H1 (cell line): Measurements from ENCODE around the gene WNT7A. TPM values are rescaled to one million over a fixed set of nuclear protein-coding genes. Genes with fewer than 3 reads are reported as not detected.

Experiments
- CTCF ChIA-PET: fragments of 300-600 bp; sonication (Branson Sonifier 250); formaldehyde crosslinking; loops from one replicate; lab custom pipeline; 2021; ENCODE audit not compliant: partially characterized antibody; lab: Charles Lee
- POLR2A ChIA-PET: fragments of 300-600 bp; sonication (Branson Sonifier 250); formaldehyde crosslinking; loops from one replicate; lab custom pipeline; 2021; ENCODE audit warnings: inconsistent platforms; ENCODE audit not compliant: partially characterized antibody; lab: Charles Lee
- DNase-seq, 2 experiments: peaks; one replicate each; pipeline versions ENCODE4 v3.0.0 to v3.0.0-alpha.2; 2010 to 2022; ENCODE audit warnings: low spot score in 2 of 2, low read depth in 1 of 2, mixed read lengths in 1 of 2
- FAIRE-seq: peaks from 2 replicates; lab custom pipeline; 2011; peaks lifted over from hg19 to GRCh38; lab: Jason Lieb, UNC
- H2AFZ ChIP-seq: 2 replicates; pipeline ENCODE4 v1.8.1; 2012; ENCODE audit warnings: low read length, inconsistent platforms
- H2AK5ac ChIP-seq: 2 replicates; pipeline ENCODE4 v1.6.1; 2013; ENCODE audit warnings: low read depth, low read length
- H2BK120ac ChIP-seq: replicated peaks from 2 replicates; pipeline ENCODE3; 2013; ENCODE audit warnings: low read depth, low read length, inconsistent platforms
- H2BK12ac ChIP-seq: 2 replicates; pipeline ENCODE4 v1.6.1; 2013; ENCODE audit warnings: low read depth, low read length
- H2BK15ac ChIP-seq: 2 replicates; pipeline ENCODE4 v1.6.1; 2013; ENCODE audit warnings: low read length
- H2BK20ac ChIP-seq: 2 replicates; pipeline ENCODE4 v1.6.1; 2013; ENCODE audit warnings: low read length
- H2BK5ac ChIP-seq: 2 replicates; pipeline ENCODE4 v1.6.1; 2013; ENCODE audit warnings: low read depth, low read length
- H3K14ac ChIP-seq: 2 replicates; pipeline ENCODE4 v1.6.1; 2013; ENCODE audit warnings: inconsistent platforms; ENCODE audit not compliant: insufficient read length
- H3K18ac ChIP-seq: 2 replicates; pipeline ENCODE4 v1.6.1; 2013; ENCODE audit warnings: low read length; ENCODE audit errors: extremely low read depth
- H3K23ac ChIP-seq: 2 replicates; pipeline ENCODE4 v1.6.1; 2013; ENCODE audit warnings: inconsistent platforms; ENCODE audit not compliant: insufficient read length
- H3K23me2 ChIP-seq: 2 replicates; pipeline ENCODE4 v1.6.1; 2013; ENCODE audit warnings: low read depth, low read length
- H3K27ac ChIP-seq: 2 replicates; pipeline ENCODE4 v1.6.1; 2011; ENCODE audit warnings: low read depth, low read length, inconsistent platforms
- H3K27me3 ChIP-seq, 4 experiments: replicated peaks in 1 of 4; 1 replicate in 1 of 4; 2 replicates in 3 of 4; pipeline versions ENCODE4 v1.6.1 to v1.8.1; 2011 to 2013; ENCODE audit warnings: low read length in 3 of 4, mild to moderate bottlenecking in 3 of 4, inconsistent platforms in 2 of 4, mixed read lengths in 2 of 4, moderate library complexity in 1 of 4; ENCODE audit not compliant: control insufficient read depth in 3 of 4, insufficient read depth in 3 of 4; ENCODE audit errors: extremely low read depth in 1 of 4
- H3K36me3 ChIP-seq, 4 experiments: 2 replicates each; pipeline versions ENCODE4 v1.6.1 to v1.8.1; 2011 to 2013; ENCODE audit warnings: mild to moderate bottlenecking in 4 of 4, low read length in 3 of 4, moderate library complexity in 2 of 4, control low read depth in 1 of 4, inconsistent platforms in 1 of 4; ENCODE audit not compliant: insufficient read depth in 4 of 4, control insufficient read depth in 2 of 4
- H3K4ac ChIP-seq: replicated peaks from 2 replicates; pipeline ENCODE3; 2013; ENCODE audit warnings: low read length, low read depth, mixed read lengths, inconsistent platforms; ENCODE audit not compliant: insufficient read length
- H3K4me1 ChIP-seq, 4 experiments: replicated peaks in 1 of 4; 1 replicate in 1 of 4; 2 replicates in 3 of 4; pipeline versions ENCODE4 v1.6.1 to v1.8.1; 2011 to 2013; ENCODE audit warnings: low read length in 3 of 4, inconsistent platforms in 2 of 4, mixed read lengths in 1 of 4; ENCODE audit not compliant: insufficient read depth in 4 of 4, control insufficient read depth in 3 of 4
- H3K4me2 ChIP-seq, 2 experiments: 2 replicates each; pipeline versions ENCODE4 v1.6.1 to v1.8.1; 2011 to 2013; ENCODE audit warnings: low read depth in 2 of 2, low read length in 2 of 2, control low read depth in 1 of 2, inconsistent platforms in 1 of 2, mild to moderate bottlenecking in 1 of 2; ENCODE audit not compliant: insufficient read depth in 1 of 2
- H3K4me3 ChIP-seq, 4 experiments: fragments of 200-600, 300-600 bp in 1 of 4; sonication (generic), shearing (Covaris generic), sonication (Bioruptor Twin) in 1 of 4; 2 replicates each; pipeline versions ENCODE4 v1.5.1 to v1.8.1; 2011 to 2016; ENCODE audit warnings: low read length in 4 of 4, low read depth in 3 of 4, control low read depth in 2 of 4, inconsistent platforms in 2 of 4, mild to moderate bottlenecking in 2 of 4, mixed read lengths in 1 of 4, moderate library complexity in 1 of 4; ENCODE audit not compliant: insufficient read depth in 2 of 4; ENCODE audit errors: extremely low read depth in 1 of 4
- H3K56ac ChIP-seq: replicated peaks from 2 replicates; pipeline ENCODE3; 2013; ENCODE audit warnings: low read depth, mild to moderate bottlenecking, mixed read lengths, low read length, inconsistent platforms; ENCODE audit not compliant: insufficient read length
- H3K79me1 ChIP-seq: 2 replicates; pipeline ENCODE4 v1.6.1; 2013; ENCODE audit warnings: low read depth, low read length, control low read depth
- H3K79me2 ChIP-seq, 2 experiments: 2 replicates each; pipeline versions ENCODE4 v1.6.1 to v1.8.1; 2012 to 2013; ENCODE audit warnings: low read length in 2 of 2, mild to moderate bottlenecking in 2 of 2, inconsistent platforms in 1 of 2; ENCODE audit not compliant: insufficient read depth in 2 of 2, control insufficient read depth in 1 of 2
- H3K9ac ChIP-seq, 4 experiments: replicated peaks in 1 of 4; 1 replicate in 1 of 4; 2 replicates in 3 of 4; pipeline versions ENCODE4 v1.6.1 to v1.8.1; 2011 to 2013; ENCODE audit warnings: low read depth in 3 of 4, low read length in 3 of 4, control low read depth in 2 of 4, mild to moderate bottlenecking in 2 of 4, moderate library complexity in 2 of 4, inconsistent platforms in 1 of 4; ENCODE audit errors: extremely low read depth in 1 of 4
- H3K9me3 ChIP-seq, 2 experiments: 2 replicates each; pipeline versions ENCODE4 v1.6.1 to v1.8.1; 2012 to 2013; ENCODE audit warnings: mild to moderate bottlenecking in 2 of 2, moderate library complexity in 2 of 2, control low read depth in 1 of 2, inconsistent platforms in 1 of 2, low read depth in 1 of 2, low read length in 1 of 2, mixed read lengths in 1 of 2; ENCODE audit not compliant: insufficient read depth in 2 of 2
- H4K20me1 ChIP-seq, 2 experiments: replicated peaks in 1 of 2; 2 replicates each; pipeline versions ENCODE3 to v1.8.1; 2011 to 2013; ENCODE audit warnings: inconsistent platforms in 2 of 2, low read length in 2 of 2, mild to moderate bottlenecking in 1 of 2; ENCODE audit not compliant: insufficient read depth in 2 of 2, control insufficient read depth in 1 of 2
- H4K5ac ChIP-seq: 2 replicates; pipeline ENCODE4 v1.6.1; 2013; ENCODE audit warnings: low read length, low read depth, mixed read lengths, inconsistent platforms; ENCODE audit not compliant: insufficient read length
- H4K8ac ChIP-seq: 2 replicates; pipeline ENCODE4 v1.8.0; 2013; ENCODE audit warnings: mild to moderate bottlenecking, moderate library complexity, low read length, inconsistent platforms; ENCODE audit not compliant: insufficient read depth; ENCODE audit errors: extremely low read depth
- H4K91ac ChIP-seq: replicated peaks from 2 replicates; pipeline ENCODE3; 2013; ENCODE audit warnings: low read length, mixed read lengths, inconsistent platforms; ENCODE audit not compliant: insufficient read length
- HDAC2 ChIP-seq, 2 experiments: fragments of 300-600 bp in 1 of 2; sonication (generic) in 1 of 2; IDR thresholded peaks; 2 replicates each; pipeline ENCODE4 v1.6.1; 2011 to 2012; ENCODE audit warnings: low read depth in 2 of 2, low read length in 2 of 2, mild to moderate bottlenecking in 2 of 2, moderate library complexity in 2 of 2, borderline replicate concordance in 1 of 2, inconsistent platforms in 1 of 2
- NRF1 ChIP-seq: IDR thresholded peaks from 2 replicates; pipeline ENCODE4 v1.6.1; 2011; ENCODE audit warnings: mild to moderate bottlenecking, low read depth, low read length, improper control_type of control experiment
- TAF7 ChIP-seq: optimal IDR thresholded peaks from 2 replicates; pipeline ENCODE3; 2011; ENCODE audit warnings: low read depth, mild to moderate bottlenecking, inconsistent platforms, low read length, moderate library complexity, borderline replicate concordance
- WGBS, 2 experiments: shearing (Covaris generic) in 1 of 2; methylation state at CpG; one replicate each; pipeline versions ENCODE4 v1.1.6 to v1.1.7; 2013 to 2015; ENCODE audit warnings: low lambda C conversion rate in 2 of 2, mixed read lengths in 2 of 2, inconsistent platforms in 1 of 2, low coverage in 1 of 2, missing lambda C conversion rate in 1 of 2; ENCODE audit not compliant: insufficient replicate concordance in 2 of 2, insufficient coverage in 1 of 2, insufficient read length in 1 of 2; ENCODE audit errors: extremely low coverage in 1 of 2, missing lambda C conversion rate in 1 of 2; 5-methylcytosine and 5-hydroxymethylcytosine counted together
- polyA plus RNA-seq, 7 experiments: library from polyadenylated mRNA; depleted of rRNA in 3 of 7; stranded (reverse) in 5 of 7; unstranded in 2 of 7; fragments of >200 nt in 5 of 7; fragments of 200-250 nt in 2 of 7; gene quantifications; 1 replicate in 5 of 7; 2 replicates in 1 of 7; 4 replicates in 1 of 7; pipeline versions ENCODE4 v1.2.1 to v1.2.3, GENCODE V29; 2011 to 2013; ENCODE audit warnings: missing spikeins in 2 of 7, mixed read lengths in 2 of 7
- total RNA-seq: library from RNA; stranded (reverse); fragmentation: NEBNext Ultra II Directional; extraction: Animal tissue kit (Norgen Biotek cat#: 25700); gene quantifications from 2 replicates; pipeline ENCODE4 v1.2.1, GENCODE V29; 2021
- TF ChIP-seq, protein P1 (sequence below): IDR thresholded peaks from 2 replicates; pipeline ENCODE4 v1.6.1; 2012; ENCODE audit warnings: inconsistent platforms

The WNT7A gene
- total and polyA plus RNA-seq, 2 of the 8 experiments (the other 6 are each of a cell fraction or from before 2014, with no cell fraction given), result 0.02 TPM; not detected in 1

DNA sequence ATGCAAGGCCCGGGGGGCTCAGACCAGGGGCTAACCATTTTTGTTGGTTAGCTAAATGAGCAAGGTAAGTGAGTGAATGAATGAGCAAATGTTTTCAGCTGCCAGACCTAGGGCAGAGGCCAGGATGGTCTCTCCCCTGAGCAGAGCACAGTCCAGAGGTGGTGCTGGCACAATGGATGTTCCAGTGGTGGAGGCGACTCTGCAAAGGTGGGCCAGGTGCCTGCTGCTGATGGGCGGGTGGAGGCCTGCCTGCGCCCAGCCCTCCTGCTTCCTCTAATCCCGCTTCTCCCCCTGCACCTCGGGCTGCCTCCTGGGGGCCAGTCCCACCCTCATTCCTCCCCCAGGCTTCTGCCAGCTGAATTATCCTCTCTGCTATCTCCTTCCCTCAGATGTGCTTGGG lies 112.8 kb downstream of the WNT7A start:
- H4K20me1 ChIP-seq, result peaks cover 0 to 1% of the 10 kb centered on the region in 2 experiments
- H3K4ac ChIP-seq, result no peak overlapping the region
- H2AK5ac ChIP-seq, result no peak overlapping the region
- CTCF ChIA-PET, result interaction anchor here (0.9 to 3.6 kb wide), 9 partner anchors 8 to 116 kb away, joined by 3 to 13 read pairs (median 5); partner anchors contain the start of gene WNT7A
- no peak overlapping the region for H3K56ac ChIP-seq
- no peak overlapping the region for H3K9ac ChIP-seq
- peaks cover 0 to 10% (median 4%) of the 10 kb centered on the region in 4 experiments; a peak in 5 of 7 replicates for H3K4me1 ChIP-seq
- H2BK12ac ChIP-seq, result no peak overlapping the region
- no peak overlapping the region for H4K8ac ChIP-seq
- no peak overlapping the region for H3K4me3 ChIP-seq
- no peak overlapping the region for H2BK5ac ChIP-seq
- no peak overlapping the region for H3K18ac ChIP-seq
- H4K91ac ChIP-seq, result no peak overlapping the region
- 82% methylated on average over 6 of the region's 6 CpGs; no CpG with 5 or more reads in 1 of the 2 experiments for WGBS, 2 experiments
- no peaks in the 10 kb centered on the region for H3K79me2 ChIP-seq
- no peak for DNase-seq
- H4K5ac ChIP-seq, result no peak overlapping the region
- H3K36me3 ChIP-seq, result no peaks in the 10 kb centered on the region
- H2BK15ac ChIP-seq, result no peak overlapping the region
- H3K9me3 ChIP-seq, result peaks cover 2 to 4% of the 10 kb centered on the region in 2 experiments; a peak in 2 of 4 replicates
- no peak overlapping the region for H3K27ac ChIP-seq
- H2AFZ ChIP-seq, result no peak overlapping the region
- H3K14ac ChIP-seq, result no peak overlapping the region
- H3K27me3 ChIP-seq, result no peaks in the 10 kb centered on the region
- 0 out of 2 replicates have a peak, but pooled peaks cover 2% of the 10 kb centered on the region for H3K79me1 ChIP-seq
- POLR2A ChIA-PET, result interaction anchor here (1.2 kb wide), 1 partner anchor 10 kb away, joined by 3 read pairs; no protein-coding TSS in a partner anchor
- no peak for FAIRE-seq
- no peak overlapping the region for H3K23ac ChIP-seq
- H3K4me2 ChIP-seq, result no peak overlapping the region
- H2BK120ac ChIP-seq, result no peak overlapping the region
- H3K23me2 ChIP-seq, result no peaks in the 10 kb centered on the region
- TF ChIP-seq HDAC2 (IDR thresholded peaks at IDR 0.05; ENCODE audit: borderline replicate concordance in 1 of 2, low read depth in 2 of 2, low read length in 2 of 2) (no peak), NRF1 (no peak), TAF7 (no peak)
- TF ChIP-seq, protein P1, sequence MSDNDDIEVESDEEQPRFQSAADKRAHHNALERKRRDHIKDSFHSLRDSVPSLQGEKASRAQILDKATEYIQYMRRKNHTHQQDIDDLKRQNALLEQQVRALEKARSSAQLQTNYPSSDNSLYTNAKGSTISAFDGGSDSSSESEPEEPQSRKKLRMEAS, result no peak
- no peak overlapping the region for H2BK20ac ChIP-seq
